HG02938 (cell line): ENCODE data around the gene ASGR1.

Experiments
- ATAC-seq: cut with Tn5 transposase; IDR thresholded peaks from one replicate; pipeline ENCODE4 v1.9.1; 2021; ENCODE audit warnings: mild to moderate bottlenecking, moderate library complexity; ENCODE audit not compliant: unreplicated experiment

The ASGR1 gene, protein sequence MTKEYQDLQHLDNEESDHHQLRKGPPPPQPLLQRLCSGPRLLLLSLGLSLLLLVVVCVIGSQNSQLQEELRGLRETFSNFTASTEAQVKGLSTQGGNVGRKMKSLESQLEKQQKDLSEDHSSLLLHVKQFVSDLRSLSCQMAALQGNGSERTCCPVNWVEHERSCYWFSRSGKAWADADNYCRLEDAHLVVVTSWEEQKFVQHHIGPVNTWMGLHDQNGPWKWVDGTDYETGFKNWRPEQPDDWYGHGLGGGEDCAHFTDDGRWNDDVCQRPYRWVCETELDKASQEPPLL

GRCh38 chr17:7179317-7180254, at the start of gene ASGR1:
ASGR1 (minus strand) TSS chr17:7179370; CDS start chr17:7178563, 807 bp downstream.
- ATAC-seq: no peak

DNA sequence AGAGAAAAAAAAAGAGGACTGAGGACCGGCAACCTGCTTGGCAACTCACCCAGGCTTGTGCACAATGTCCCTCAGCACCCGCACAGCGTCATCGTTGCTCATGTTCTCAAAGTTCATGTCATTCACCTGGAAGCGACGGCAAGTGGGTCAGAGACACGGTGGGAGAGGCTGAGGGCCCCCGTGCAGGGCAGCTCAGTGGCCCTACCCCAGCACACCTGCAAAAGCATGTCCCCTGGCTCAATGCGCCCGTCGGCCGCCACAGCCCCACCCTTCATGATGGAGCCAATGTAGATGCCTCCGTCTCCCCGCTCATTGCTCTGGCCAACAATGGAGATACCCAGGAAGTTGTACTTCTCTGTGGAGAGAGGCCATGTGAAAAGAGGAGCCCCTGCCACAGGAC, 49.8 kb upstream of the ASGR1 start:
- no peak for ATAC-seq

- no peak for ATAC-seq
Measured at GRCh38 chr17:7226721-7227710, 47.8 kb upstream of the ASGR1 start.

DNA sequence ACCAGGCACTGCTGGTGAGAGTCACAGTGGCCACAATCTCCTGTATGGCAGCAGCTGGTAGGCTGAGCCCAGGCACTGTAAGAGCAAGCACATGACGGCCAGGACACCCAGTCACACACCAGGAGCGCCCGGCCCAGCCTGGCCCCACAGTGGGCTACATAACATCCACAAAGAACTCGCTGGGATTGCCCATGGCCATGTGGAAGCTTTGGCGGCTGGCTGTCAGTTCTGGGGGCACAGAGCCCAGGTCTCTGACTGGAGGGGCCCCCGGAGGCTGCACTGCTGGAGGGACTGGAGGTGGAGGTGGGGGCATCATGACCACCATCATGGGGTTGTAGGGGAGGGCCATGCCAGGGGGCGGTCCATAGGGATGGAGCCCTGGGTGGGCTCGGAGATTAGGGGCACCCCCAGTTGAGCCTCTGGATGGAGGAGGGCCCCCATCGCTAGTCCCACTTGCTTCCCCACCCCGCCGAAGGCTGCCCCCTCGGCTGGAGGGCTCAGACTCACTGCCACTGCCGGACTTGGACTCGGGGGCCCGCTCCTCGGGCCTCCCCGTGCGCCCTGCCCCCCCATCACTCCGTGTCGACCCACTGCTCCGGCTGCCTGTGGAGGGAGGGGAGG, 46.7 kb upstream of the ASGR1 start:
- no peak for ATAC-seq

DNA sequence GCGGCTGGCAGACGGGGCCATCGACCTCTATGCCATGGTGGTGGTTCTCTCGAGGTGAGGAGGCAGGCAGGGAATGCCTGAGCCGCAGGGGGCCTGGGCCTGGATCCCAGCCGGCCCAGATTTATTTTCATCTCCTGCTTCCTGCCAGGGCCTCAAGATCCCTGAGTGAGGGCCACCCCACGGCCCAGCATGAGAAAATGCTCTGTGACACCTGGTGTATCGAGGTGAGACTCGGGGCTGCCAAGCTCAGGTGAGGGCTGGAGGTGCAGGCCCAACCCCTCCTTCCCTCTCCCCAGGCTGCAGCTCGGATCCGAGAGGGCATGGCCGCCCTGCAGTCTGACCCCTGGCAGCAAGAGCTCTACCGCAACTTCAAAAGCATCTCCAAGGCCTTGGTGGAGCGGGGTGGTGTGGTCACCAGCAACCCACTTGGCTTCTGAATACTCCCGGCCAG, 45.5 kb upstream of the ASGR1 start:
- ATAC-seq: no peak

GRCh38 chr17:7224110-7224509, 44.9 kb upstream of the ASGR1 start:
- no peak for ATAC-seq

- no peak for ATAC-seq
Measured at GRCh38 chr17:7223375-7223774, 44.2 kb upstream of the ASGR1 start.

- ATAC-seq: no peak
Measured at GRCh38 chr17:7222972-7223292, 43.8 kb upstream of the ASGR1 start.

DNA sequence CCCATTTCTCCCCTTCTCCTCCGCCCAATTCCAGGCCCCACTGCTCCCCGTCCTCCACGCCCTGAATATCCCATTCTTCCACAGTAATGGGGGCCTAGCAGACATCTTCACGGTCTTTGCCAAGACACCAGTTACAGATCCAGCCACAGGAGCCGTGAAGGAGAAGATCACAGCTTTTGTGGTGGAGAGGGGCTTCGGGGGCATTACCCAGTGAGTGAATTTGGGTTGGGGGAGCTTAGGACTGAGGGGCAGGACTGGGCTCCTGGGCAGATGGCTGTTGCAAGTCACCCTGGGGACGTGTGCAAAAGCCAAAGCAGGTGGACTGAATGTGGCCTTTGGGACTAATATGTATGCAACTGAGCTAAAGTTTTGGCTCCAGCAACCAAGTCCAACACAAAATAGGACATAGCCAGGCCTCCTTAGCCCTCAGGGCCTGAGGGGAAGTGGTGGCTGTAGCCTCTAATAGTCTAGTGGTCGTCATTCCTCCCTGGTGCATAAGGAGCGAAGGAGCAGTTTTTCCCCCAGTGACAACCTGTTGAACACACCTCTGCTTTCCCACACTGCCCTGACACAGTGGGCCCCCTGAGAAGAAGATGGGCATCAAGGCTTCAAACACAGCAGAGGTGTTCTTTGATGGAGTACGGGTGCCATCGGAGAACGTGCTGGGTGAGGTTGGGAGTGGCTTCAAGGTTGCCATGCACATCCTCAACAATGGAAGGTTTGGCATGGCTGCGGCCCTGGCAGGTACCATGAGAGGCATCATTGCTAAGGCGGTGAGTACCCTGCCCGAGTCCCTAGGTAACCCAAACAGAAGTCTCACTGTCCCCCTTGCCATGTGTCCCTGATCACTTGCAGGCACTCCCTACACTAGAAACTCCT, 43.2 kb upstream of the ASGR1 start:
- ATAC-seq: no peak

- no peak for ATAC-seq
Measured at GRCh38 chr17:7221278-7222092, 42.3 kb upstream of the ASGR1 start.

DNA sequence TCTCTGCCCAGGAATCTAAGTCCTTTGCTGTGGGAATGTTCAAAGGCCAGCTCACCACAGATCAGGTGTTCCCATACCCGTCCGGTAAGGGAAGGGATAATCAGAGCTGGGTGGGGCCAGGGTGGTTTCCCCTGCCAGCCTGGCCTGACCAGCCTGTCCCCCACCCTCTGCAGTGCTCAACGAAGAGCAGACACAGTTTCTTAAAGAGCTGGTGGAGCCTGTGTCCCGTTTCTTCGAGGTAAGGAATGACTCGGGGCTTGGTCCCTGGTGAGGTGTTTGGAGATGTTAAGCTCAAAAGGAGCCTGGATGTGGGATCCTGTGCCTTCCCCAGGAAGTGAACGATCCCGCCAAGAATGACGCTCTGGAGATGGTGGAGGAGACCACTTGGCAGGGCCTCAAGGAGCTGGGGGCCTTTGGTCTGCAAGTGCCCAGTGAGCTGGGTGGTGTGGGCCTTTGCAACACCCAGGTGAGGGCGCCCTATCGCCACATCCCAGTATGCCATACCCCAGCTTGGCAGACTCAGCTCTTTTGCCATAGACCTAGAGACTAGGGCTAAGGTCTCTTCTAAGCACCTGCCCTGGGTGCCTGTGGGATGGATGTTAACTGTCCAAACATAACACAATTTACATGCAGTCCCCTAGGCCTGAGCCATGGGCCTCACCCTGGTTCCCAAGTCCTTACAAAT, 41.6 kb upstream of the ASGR1 start:
- ATAC-seq: no peak

DNA sequence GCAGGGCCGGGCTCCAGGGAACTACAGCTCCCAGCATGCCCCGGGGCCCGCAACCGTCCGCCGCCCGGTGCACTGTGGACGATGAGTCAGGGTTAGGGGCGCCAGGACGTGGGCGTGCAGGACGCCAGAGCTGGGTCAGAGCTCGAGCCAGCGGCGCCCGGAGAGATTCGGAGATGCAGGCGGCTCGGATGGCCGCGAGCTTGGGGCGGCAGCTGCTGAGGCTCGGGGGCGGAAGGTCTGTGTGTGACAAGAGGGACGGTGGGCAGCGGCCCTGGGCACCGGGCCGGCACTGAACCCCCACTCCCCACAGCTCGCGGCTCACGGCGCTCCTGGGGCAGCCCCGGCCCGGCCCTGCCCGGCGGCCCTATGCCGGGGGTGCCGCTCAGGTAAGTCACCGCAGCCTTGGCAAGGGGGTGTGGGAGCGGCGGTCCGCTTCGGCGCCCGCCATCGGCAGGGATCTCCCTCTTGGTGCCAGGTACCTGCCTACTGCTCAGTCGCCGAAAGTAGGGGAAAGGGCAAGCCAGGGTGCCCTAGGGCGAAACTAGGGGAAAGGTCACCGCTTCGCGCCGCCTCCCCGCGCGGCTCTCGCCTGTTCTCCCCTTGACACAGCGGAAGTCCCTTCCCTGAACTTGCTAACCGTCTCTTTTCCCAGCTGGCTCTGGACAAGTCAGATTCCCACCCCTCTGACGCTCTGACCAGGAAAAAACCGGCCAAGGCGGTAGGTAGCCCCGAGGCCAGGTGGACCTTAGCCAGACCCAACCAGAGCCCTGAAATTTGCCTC, 40.8 kb upstream of the ASGR1 start, which contains the start of the genes ACADVL and DLG4:
TSS of gene ACADVL (plus strand) at position 127 of the 781 bp plus-strand sequence. CDS start at position 174, 47 bp downstream.
TSS of gene DLG4 (minus strand) at position 25 of the 781 bp plus-strand sequence.
- peak; percentile 47 for ATAC-seq

- ATAC-seq: no peak
Measured at GRCh38 chr17:7219229-7219811, 40.1 kb upstream of the ASGR1 start.

DNA sequence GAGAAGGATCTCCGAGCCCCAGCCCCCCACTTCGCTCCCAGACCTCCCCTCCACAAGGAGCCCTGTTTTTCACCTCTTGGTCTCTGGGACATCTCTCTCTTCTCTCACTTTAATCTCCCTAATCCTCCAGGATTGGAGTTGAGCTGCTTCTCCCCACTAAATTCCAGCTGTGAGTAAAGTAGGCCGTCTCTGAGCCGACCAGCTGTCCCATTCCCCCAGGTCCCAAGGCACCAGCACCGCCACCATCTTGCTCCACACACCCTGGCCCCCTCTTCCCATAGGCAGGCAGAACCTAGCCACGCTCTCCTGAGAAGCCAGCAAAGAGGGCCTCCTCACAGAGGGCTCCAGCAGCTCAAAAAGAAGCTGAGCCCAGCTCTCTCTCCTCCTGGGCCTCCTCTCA, 39.6 kb upstream of the ASGR1 start:
- ATAC-seq: no peak

DNA sequence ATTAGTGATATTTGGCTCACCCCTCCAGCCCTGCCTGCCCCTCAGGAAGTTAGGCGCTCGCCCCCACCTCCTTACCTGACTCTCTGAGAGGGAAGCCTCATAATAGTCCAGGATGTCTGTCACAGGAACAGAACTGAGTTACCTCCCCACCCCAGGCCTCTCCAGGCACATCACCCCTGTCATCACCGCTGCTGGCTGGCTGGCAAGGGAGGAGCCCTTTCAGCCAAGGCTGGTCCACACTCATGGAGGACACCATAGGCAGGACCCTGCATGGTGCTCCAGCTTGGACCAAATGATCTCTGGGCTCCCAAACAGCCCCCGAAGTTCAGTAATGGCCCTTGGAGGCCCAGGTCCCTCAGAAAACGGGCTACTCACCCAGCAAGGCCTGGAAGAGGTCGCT, 39.0 kb upstream of the ASGR1 start:
- no peak for ATAC-seq

DNA sequence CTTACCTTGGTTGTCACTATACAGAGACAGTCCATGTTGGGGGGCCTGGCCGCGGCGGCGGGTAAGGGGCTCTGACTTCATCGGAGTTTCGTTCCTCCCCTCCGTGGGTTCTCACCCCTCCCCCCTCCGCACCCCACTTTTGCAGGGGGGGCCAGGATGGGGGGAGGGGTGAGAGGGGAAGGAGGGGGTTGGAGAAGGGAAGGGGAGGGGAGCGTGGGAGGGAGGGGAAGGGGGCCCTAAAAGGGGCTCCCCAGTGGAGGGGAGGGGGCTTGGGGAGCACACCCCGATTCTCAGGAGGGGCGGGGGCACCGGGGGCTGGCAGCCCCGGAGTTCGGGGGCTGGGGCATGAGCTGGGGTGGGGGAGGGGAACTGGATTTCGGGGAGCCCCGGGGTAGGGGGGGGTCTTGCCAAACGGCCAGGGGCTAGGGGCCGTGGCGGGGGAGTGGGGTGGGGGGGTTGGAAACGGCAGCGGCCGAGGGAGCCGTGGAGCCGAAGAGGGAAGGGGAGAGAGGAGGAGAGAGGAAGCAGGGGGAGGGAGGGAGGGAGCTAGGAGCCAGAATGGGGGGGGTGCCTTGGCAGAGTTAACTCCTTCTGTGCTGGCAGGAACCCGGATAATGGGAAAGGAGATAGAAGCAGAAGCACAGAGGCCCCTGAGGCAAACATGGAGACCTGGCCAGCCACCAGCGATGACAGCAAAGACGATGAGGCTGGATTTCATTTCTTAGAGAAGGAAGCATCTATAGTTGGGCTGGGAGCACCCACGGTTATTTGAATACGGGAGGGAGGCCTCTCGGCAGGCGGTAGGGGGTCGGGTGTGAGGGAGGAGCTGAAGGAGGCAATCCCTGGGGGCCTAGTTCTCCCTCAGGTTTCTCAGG, 38.2 kb upstream of the ASGR1 start:
- no peak for ATAC-seq
